NAMALWA (cell line): Measurements from ENCODE around the gene PTPRQ.

Experiments used
- DNase-seq: peaks from one replicate; pipeline ENCODE4 v3.0.0-alpha.2; 2015; ENCODE audit warnings: low spot score

Gene PTPRQ

GRCh38 chr12:80702889-80703805, 259.1 kb downstream of the PTPRQ start:
- no peak for DNase-seq

- no peak for DNase-seq
Measured at GRCh38 chr12:80704420-80704819, 260.4 kb downstream of the PTPRQ start.

GRCh38 chr12:80707126-80707829, 263.2 kb downstream of the PTPRQ start, which contains the start of gene MYF6:
TSS of gene MYF6 (plus strand) at chr12:80707634. CDS start at chr12:80707720, 86 bp downstream.
- no peak for DNase-seq

GRCh38 chr12:80707830-80708258, 263.8 kb downstream of the PTPRQ start:
- DNase-seq = no peak

DNA sequence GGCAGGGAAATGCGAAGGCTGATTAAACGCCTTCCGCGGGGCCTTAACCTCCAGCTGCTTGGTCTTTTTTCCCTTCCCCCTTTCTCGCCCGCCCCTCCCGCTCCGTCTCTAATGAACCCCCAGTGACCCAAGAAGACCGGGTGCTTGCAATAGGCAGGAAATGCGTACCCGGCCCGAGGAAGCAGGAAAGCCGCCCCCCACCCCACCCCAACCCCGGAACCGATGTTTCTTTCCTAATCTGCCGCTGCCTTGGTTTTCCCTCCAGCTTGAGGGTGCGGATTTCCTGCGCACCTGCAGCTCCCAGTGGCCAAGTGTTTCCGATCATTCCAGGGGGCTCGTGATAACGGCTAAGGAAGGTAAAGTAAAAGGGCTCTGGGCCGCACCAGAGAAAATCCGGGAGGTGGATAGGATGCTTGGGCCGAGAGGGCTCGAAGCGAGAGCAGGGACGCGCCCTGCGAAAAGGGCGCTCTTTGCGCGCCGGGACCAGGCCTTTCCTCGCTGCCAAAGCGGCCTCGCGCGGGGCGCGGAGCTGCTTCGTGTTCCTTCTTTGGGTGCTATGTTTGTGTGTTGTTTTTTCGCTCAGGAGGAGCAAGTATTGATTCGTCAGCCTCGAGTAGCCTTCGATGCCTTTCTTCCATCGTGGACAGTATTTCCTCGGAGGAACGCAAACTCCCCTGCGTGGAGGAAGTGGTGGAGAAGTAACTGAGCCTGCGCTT, 264.4 kb downstream of the PTPRQ start:
- DNase-seq = no peak

- DNase-seq = no peak
Measured at GRCh38 chr12:80708975-80709328, 264.9 kb downstream of the PTPRQ start.

GRCh38 chr12:80709811-80710726, 266.0 kb downstream of the PTPRQ start:
- peak; percentile 31 for DNase-seq

DNA sequence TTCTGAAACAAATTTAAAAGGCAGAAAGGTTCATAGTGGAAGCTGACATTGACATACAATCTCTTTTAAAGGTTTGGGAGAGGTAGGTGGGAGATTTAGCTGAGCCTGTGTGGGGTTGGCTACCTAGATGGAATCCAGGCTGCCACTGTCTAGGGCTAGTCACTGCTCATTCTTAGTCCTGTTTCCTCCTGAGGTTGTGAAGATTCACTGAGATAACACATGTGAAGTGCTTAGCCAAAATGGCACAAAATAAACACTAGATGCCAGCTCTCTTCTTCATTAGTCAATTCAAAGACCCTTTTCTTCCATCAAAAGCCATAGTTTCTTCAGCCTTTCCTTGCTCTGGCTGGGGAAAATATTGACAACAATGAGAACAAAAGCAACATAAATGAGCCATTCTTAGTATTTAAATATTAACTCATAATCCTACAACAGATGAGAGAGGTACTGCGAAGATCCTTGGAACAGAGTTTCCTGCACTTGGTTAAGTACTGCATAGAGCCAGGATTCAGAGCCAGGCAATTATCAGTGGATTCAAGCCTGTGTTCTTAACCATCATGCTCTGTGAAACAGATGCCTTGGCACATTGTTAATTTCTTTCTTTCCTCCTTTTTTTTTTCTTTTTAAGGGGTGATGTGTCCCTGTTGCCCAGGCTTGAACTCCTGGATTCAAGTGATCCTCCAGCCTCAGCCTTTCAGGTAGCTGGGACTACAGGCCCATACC, 266.9 kb downstream of the PTPRQ start:
- no peak for DNase-seq

GRCh38 chr12:80711866-80712265, 267.8 kb downstream of the PTPRQ start:
- no peak for DNase-seq

DNA sequence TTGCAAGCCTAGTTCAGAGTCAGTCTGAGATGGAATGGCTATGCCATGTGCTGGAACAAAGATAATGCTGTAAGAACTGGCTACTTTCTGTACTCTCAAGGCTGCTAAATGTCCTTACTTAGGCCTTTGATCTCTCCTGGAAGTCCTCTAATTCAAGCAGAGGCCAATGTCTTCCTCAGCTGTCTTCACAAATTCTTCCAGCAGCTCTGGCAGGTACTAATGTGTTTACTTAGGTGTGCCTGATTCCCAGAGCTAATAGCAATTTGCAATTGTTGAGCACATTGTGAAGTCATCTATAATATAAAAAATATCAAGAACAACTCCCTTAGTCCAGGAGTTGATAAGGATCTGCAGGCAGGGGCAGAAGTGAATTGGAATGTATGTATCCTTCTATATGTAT, 268.8 kb downstream of the PTPRQ start:
- no peak for DNase-seq

GRCh38 chr12:80713419-80713818, 269.4 kb downstream of the PTPRQ start:
- DNase-seq = no peak

DNA sequence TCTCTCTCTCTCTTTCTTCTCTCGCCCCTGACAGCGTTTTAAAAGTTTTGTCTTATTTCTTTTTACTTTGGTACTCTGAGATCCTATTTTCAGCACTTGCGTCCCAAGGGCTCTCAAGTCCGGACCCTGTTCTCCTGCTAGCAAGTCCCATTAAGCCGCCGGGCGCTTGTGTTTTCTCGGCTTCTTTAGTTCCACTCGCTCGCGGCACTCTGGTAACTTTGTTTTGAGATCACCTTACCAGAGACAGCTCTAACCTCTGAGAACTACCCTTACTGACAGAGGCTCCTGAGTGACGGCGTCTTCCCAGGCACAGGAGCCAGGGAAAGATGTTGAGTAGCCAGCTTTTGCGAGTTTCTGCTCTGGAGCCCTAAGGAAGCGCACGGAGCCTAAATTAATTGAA, 270.0 kb downstream of the PTPRQ start:
- DNase-seq = no peak

GRCh38 chr12:80714846-80715245, 270.8 kb downstream of the PTPRQ start:
- DNase-seq = no peak

DNA sequence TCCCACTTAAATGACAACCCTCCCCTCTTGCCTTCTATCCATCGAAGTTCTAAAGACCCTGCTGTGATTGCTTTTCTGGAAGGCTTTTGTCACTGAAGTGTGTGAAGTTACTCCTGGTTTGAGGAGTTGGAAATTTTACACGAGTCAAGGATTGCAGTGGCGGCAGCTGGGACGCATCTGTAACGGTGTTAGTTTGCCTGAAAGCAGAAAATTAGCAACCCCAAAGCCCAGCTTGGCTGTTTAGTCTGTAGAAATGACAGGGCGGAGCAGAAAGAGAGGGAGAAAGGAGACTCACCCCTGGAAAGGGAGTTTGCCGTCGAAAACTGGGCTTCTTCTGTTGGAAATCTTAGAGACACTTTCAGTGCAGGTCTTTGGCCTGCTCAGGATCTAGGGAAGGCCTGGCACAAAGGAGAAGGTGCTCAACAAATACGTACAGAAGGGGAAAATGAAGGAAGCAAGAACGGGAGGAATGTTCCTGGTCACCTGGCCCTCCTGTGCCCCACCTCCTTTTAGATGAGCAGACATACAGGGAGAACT, 271.7 kb downstream of the PTPRQ start:
- no peak for DNase-seq

DNA sequence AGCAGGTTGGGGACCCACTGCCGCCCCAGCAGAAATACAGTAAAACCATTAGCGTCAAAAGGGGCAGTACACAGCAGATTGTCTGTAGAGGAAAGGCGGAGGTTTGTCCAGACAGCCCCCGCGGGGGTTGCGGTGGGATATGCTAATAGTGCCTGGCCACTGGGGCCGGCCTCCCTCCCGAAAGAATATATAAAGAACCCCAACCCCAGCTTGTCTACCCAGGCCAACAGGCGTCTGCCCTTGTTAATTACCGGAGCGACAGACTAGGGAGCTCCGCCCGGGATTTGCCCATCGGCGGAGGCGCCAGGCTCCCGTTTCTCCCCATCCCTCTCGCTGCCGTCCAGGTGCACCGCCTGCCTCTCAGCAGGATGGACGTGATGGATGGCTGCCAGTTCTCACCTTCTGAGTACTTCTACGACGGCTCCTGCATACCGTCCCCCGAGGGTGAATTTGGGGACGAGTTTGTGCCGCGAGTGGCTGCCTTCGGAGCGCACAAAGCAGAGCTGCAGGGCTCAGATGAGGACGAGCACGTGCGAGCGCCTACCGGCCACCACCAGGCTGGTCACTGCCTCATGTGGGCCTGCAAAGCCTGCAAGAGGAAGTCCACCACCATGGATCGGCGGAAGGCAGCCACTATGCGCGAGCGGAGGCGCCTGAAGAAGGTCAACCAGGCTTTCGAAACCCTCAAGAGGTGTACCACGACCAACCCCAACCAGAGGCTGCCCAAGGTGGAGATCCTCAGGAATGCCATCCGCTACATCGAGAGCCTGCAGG, 272.8 kb downstream of the PTPRQ start, which contains the start of gene MYF5:
Gene MYF5, plus strand, starts transcription at position 217 of the 774 bp plus-strand sequence. Its CDS starts 152 bp downstream, at position 369.
- no peak for DNase-seq

DNA sequence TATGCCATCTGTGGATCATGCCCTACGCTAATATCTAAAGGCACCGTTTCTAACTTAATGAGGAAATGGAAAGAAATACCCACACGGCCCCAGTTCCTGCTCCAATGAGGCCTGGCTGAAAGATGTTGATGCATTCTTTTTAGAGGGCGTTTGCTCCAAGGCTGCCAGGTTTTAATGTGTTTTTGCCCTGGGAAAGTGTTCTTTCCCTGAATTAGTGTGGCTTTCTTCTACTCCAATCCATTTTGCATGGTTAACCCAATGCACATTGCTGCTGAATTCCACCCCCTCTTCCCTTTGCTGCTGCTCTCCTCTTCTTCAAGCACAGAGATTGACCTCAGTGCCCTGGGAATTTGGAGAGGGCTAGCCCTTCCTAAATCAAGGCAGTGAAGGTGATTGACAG, 273.8 kb downstream of the PTPRQ start:
- DNase-seq = no peak

DNA sequence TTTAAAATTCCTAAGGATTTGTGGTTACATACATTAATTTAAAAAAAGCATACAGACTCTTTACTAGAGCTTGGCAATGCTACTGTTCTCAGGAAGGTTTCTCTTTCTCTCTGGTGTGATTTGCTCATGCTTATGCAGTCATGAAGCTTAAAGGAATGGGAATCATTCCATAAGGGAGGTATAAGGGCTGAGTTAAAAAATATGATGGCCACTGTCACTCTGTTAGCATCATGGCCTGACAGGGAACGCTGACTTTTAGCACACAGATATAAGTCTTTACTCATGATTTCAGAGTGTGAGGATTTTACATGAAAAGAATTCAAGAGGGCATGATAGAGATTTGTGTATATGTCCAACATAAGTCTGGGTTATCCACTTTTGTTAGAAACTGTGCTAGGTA, 276.5 kb downstream of the PTPRQ start:
- DNase-seq = no peak

DNA sequence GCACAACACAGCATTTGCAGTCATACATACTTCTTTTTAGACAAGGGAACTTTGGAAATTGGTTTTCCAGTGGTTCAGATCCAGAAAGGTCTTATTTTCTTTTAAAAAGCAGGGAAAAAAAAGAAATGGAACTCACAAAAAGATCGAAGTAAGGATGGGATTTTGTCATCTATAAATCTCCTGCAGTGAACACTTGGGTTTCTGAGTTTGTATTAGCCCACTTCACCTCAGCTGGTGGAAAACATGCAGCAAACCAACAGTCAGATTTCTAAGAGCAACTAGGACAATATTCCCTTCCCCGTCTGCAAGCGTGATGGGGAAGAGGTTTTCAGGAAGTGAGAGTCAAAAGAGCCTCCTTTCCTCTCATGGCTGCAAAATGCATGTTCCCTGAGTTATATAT, 277.3 kb downstream of the PTPRQ start:
- no peak for DNase-seq
